Neutrophil (primary cell): ENCODE data around the gene MTAP.

Source experiments
- H3K27ac ChIP-seq: fragments of 200-600 bp; sonication (generic); 2 replicates; pipeline ENCODE4 v1.5.1; 2016; ENCODE audit warnings: mild to moderate bottlenecking, moderate library complexity
- H3K27me3 ChIP-seq: fragments of 200-600 bp; sonication (generic); 2 replicates; pipeline ENCODE4 v1.6.0; 2016; ENCODE audit warnings: mild to moderate bottlenecking
- H3K36me3 ChIP-seq: fragments of 200-600 bp; sonication (generic); 2 replicates; pipeline ENCODE4 v1.5.1; 2017
- H3K4me1 ChIP-seq, 2 experiments: fragments of 200-600 bp in 1 of 2; sonication (generic) in 1 of 2; 1 replicate in 1 of 2; 2 replicates in 1 of 2; pipeline versions ENCODE4 v1.5.1 to v1.6.1; 2013 to 2016; ENCODE audit warnings: low read depth in 1 of 2, low read length in 1 of 2, mild to moderate bottlenecking in 1 of 2, moderate library complexity in 1 of 2; ENCODE audit not compliant: control insufficient read depth in 1 of 2, insufficient read depth in 1 of 2
- H3K4me3 ChIP-seq, 2 experiments: fragments of 200-600 bp in 1 of 2; sonication (generic) in 1 of 2; 1 replicate in 1 of 2; 2 replicates in 1 of 2; pipeline ENCODE4 v1.5.1; 2013 to 2016; ENCODE audit warnings: low read depth in 1 of 2, low read length in 1 of 2, mild to moderate bottlenecking in 1 of 2, moderate library complexity in 1 of 2
- H3K9me3 ChIP-seq: fragments of 200-600 bp; sonication (generic); 2 replicates; pipeline ENCODE4 v1.5.1; 2016
- TF ChIP-seq, protein P1 (sequence below): fragments of 200-600 bp; sonication (generic); IDR thresholded peaks from 2 replicates; pipeline ENCODE4 v1.5.1; 2016; ENCODE audit warnings: antibody characterized with exemption

The MTAP gene

DNA sequence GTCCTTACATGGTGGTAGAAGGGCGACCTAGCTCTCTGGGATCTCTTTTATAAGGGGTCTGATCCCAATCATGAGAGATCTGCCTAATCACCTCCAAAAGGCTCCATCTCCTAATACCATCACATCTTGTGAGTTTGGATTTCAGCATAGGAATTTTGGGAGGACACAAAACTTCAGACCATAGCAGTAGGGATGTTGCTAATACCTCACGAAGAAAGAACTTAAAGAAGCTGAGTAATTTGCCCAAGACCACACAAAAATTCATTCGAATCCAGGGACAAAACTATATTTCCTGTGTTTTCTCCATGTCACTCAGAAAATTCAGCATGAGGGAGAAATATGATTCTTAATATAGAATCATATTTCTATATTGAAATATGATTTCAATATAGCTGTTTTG is 32.7 kb downstream of the MTAP start:
- Histone ChIP-seq H3K4me1 (peaks cover 43 to 46% of the 10 kb centered on the region in 2 experiments), H3K36me3 (no peaks in the 10 kb centered on the region), H3K4me3 (no peak overlapping the region), H3K27me3 (no peaks in the 10 kb centered on the region), H3K9me3 (no peaks in the 10 kb centered on the region), H3K27ac (no peak overlapping the region)
- TF ChIP-seq, protein P1, sequence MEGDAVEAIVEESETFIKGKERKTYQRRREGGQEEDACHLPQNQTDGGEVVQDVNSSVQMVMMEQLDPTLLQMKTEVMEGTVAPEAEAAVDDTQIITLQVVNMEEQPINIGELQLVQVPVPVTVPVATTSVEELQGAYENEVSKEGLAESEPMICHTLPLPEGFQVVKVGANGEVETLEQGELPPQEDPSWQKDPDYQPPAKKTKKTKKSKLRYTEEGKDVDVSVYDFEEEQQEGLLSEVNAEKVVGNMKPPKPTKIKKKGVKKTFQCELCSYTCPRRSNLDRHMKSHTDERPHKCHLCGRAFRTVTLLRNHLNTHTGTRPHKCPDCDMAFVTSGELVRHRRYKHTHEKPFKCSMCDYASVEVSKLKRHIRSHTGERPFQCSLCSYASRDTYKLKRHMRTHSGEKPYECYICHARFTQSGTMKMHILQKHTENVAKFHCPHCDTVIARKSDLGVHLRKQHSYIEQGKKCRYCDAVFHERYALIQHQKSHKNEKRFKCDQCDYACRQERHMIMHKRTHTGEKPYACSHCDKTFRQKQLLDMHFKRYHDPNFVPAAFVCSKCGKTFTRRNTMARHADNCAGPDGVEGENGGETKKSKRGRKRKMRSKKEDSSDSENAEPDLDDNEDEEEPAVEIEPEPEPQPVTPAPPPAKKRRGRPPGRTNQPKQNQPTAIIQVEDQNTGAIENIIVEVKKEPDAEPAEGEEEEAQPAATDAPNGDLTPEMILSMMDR: no peak

DNA sequence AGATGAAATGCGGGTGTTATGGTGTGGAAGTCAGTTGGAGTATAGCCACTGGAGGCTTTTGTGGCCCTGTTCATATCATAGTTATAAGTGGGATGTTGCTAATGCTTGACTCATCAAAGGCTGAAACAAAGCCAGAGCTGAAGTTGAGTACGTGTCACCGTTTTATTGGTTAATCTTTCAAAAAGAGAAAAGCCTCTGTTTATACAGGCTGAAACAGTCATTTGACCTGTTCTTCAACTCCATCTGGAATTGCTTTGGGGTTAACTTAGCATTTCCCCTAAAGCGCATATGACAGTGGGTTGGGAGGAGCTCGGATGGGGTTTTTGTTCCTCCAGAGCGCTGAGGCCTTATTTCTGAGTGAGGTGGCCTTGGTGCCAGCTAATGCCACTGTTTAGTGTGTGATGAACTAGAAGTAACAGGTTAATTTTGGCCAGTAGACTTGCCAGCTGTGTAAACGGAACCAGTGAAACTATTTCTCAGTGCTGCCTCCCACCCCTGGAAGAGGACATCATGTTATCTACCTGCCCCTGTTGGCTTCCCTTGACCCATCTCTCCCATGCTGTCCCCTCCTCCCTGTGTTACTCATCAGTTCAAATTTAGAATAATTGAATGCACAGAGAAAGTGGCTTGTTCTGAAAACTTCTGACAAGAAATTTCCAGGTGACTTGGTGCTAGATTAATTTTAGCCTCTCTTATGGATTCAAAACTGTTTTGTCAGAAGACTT is 34.2 kb downstream of the MTAP start:
- Histone ChIP-seq H3K36me3 (no peaks in the 10 kb centered on the region), H3K4me1 (peaks cover 43 to 46% of the 10 kb centered on the region in 2 experiments), H3K9me3 (no peaks in the 10 kb centered on the region), H3K27ac (no peak overlapping the region), H3K4me3 (no peak overlapping the region), H3K27me3 (no peaks in the 10 kb centered on the region)
- TF ChIP-seq, protein P1: no peak

DNA sequence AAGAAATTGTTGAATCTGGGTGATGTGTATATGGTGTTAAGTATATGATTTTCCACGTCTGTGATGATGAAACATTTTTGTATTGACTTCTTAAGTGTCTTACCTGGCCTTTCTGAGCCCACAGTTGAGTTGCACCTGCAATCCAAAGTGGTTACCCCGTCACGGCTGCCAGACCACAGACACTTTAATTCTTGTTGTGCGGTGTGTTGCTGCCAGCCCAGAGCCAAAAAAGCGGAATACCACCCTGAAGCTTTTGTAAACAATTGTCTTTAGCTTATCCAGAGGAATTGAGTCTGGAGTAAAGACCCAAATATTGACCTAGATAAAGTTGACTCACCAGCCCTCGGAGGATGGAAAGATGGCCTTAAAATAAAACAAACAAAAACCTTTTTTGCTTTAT is 35.1 kb downstream of the MTAP start:
- Histone ChIP-seq H3K27me3 (no peaks in the 10 kb centered on the region), H3K4me1 (peaks cover 34 to 39% of the 10 kb centered on the region in 2 experiments), H3K36me3 (no peaks in the 10 kb centered on the region), H3K27ac (no peak overlapping the region), H3K9me3 (no peaks in the 10 kb centered on the region), H3K4me3 (no peak overlapping the region)
- TF ChIP-seq, protein P1: no peak

DNA sequence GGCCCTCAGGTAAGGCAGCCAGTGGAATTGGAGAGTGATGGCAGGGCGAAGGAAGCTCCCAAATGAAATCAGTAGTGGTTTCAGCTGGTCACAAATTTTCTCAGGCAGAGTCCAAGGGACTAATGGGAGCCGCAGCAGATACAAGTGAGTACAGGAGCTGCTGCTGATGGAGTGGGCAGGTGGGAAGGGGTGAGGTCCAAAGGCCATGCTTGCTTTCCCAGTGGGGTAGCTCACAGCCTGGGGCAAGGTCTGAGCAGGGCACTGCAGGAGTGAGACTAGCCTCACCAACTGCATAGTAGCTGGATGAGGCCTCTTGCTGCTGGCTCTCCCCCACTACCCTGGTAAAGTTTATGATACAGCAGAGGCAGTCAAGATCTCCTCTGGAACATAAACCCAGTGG is 38.2 kb downstream of the MTAP start:
- Histone ChIP-seq H3K4me3 (no peak overlapping the region), H3K9me3 (no peaks in the 10 kb centered on the region), H3K4me1 (peaks cover 12 to 16% of the 10 kb centered on the region in 2 experiments), H3K27ac (no peak overlapping the region), H3K27me3 (no peaks in the 10 kb centered on the region), H3K36me3 (no peaks in the 10 kb centered on the region)
- TF ChIP-seq, protein P1: no peak

DNA sequence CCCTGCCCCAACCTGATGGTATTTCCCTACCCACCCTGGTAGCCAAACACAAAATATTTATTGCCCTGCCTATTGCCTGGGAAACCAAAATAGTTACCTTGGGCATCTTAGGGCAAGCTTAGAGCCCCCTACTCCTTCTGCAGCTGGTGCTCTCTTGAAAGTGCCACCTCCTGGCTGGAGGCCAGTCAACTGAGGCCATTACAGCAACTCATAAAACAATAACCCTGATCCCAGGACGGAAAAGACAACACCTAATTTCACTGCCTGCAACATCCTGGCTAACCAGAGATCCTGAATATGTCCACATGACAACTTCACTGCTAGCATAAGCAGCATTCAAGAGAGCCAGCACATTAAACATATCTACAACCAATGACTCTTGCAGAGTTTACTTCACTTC is 38.7 kb downstream of the MTAP start:
- H3K4me1 ChIP-seq: peaks cover 12 to 16% of the 10 kb centered on the region in 2 experiments
- H3K9me3 ChIP-seq: no peaks in the 10 kb centered on the region
- no peaks in the 10 kb centered on the region for H3K27me3 ChIP-seq
- H3K27ac ChIP-seq: no peak overlapping the region
- no peaks in the 10 kb centered on the region for H3K36me3 ChIP-seq
- TF ChIP-seq, protein P1: no peak
- H3K4me3 ChIP-seq: no peak overlapping the region
